Esophagus muscularis mucosa (tissue), 4 donors: ENCODE measurements around the gene DISC1. TPM values are rescaled to one million over a fixed set of nuclear protein-coding genes. Genes with fewer than 3 reads are reported as not detected.

ENCODE experiments used
- DNase-seq: peaks from one replicate; pipeline ENCODE4 v3.0.0-alpha.2; 2017; ENCODE audit errors: extremely low spot score
- H3K27ac ChIP-seq, 4 donors: fragments of 200-600 bp; sonication (generic); replicated peaks in 1 of 4; 1 replicate in 3 of 4; 2 replicates in 1 of 4; pipeline ENCODE4 v1.5.1; 2016 to 2019; ENCODE audit warnings: mild to moderate bottlenecking in 1 of 4
- H3K27me3 ChIP-seq, 4 donors: fragments of 200-600 bp; sonication (generic); one replicate each; pipeline versions ENCODE4 v1.5.1 to v1.6.0; 2016 to 2019
- H3K36me3 ChIP-seq, 4 donors: fragments of 200-600 bp; sonication (generic); one replicate each; pipeline ENCODE4 v1.5.1; 2016 to 2019
- H3K4me1 ChIP-seq, 4 donors: fragments of 200-600 bp; sonication (generic); one replicate each; pipeline ENCODE4 v1.5.1; 2016 to 2019
- H3K4me3 ChIP-seq, 4 donors: fragments of 200-600 bp; sonication (generic); 1 replicate in 2 of 4; 2 replicates in 2 of 4; pipeline ENCODE4 v1.5.1; 2016 to 2019; ENCODE audit warnings: mild to moderate bottlenecking in 4 of 4, moderate library complexity in 1 of 4
- H3K9me3 ChIP-seq, 4 donors: fragments of 200-600 bp; sonication (generic); 1 replicate in 3 of 4; 2 replicates in 1 of 4; pipeline ENCODE4 v1.5.1; 2016 to 2019
- CTCF ChIP-seq, 3 experiments: fragments of 200-600 bp in 2 of 3; fragments of 450-650 bp in 1 of 3; sonication (generic) in 2 of 3; IDR thresholded peaks; one replicate each; pipeline ENCODE4 v1.5.1; 2017 to 2019; ENCODE audit warnings: antibody characterized with exemption in 3 of 3, mild to moderate bottlenecking in 2 of 3, moderate library complexity in 1 of 3
- EP300 ChIP-seq: sonication (generic); formaldehyde crosslinking; IDR thresholded peaks from one replicate; pipeline ENCODE4 v1.6.1; 2017; ENCODE audit warnings: antibody characterized with exemption
- POLR2A ChIP-seq: fragments of 450-650 bp; IDR thresholded peaks from one replicate; pipeline ENCODE4 v1.6.1; 2017; ENCODE audit warnings: antibody characterized with exemption, moderate library complexity, mild to moderate bottlenecking, low read depth
- POLR2AphosphoS5 ChIP-seq, 2 donors: sonication (generic); formaldehyde crosslinking; IDR thresholded peaks; one replicate each; pipeline ENCODE4 v1.6.1; 2017; ENCODE audit warnings: antibody characterized with exemption in 2 of 2
- WGBS: methylation state at CpG from one replicate; pipeline ENCODE4 v1.1.5; 2018; 5-methylcytosine and 5-hydroxymethylcytosine counted together
- intact Hi-C: fragments of 100-400 bp; cut with DNase I; formaldehyde crosslinking; loops from one replicate; pipeline ENCODE4 v1.15.1; 2023
- total RNA-seq, 4 donors: library from RNA; depleted of rRNA; stranded (reverse); fragments of >200 nt; gene quantifications; one replicate each; pipeline versions ENCODE4 v1.1.0 to v1.2.1, GENCODE V29; 2016

Gene DISC1
- total RNA-seq, 4 donors from 2014 or later = 5.3 to 6.6 (median 6.2) TPM

- intact Hi-C loops = no loop called here
- TF ChIP-seq POLR2AphosphoS5 (IDR thresholded peaks at IDR 0.05) = no peak
- no peak for TF ChIP-seq EP300
- H3K27me3 ChIP-seq = no peaks in the 10 kb centered on the region
- H3K4me1 ChIP-seq = peaks cover 0 to 11% (median 9%) of the 10 kb centered on the region in 4 donors
- DNase-seq = no peak
- H3K36me3 ChIP-seq = no peaks in the 10 kb centered on the region
- no peak overlapping the region for H3K27ac ChIP-seq
- H3K9me3 ChIP-seq = no peaks in the 10 kb centered on the region
- WGBS = 96% methylated on average over 1 of the region's 1 CpG
- no peak overlapping the region for H3K4me3 ChIP-seq
Measured at GRCh38 chr1:231702331-231702730, 75.7 kb downstream of the DISC1 start.

- Histone ChIP-seq H3K4me1 (peaks cover 0 to 11% (median 9%) of the 10 kb centered on the region in 4 donors), H3K27ac (no peak overlapping the region), H3K36me3 (no peaks in the 10 kb centered on the region), H3K27me3 (no peaks in the 10 kb centered on the region), H3K9me3 (no peaks in the 10 kb centered on the region), H3K4me3 (no peak overlapping the region)
- TF ChIP-seq POLR2AphosphoS5 (IDR thresholded peaks at IDR 0.05) (no peak), POLR2A (no peak), EP300 (no peak)
- no peak for DNase-seq
- intact Hi-C loops = no loop called here
- 93% methylated on average over 1 of the region's 1 CpG for WGBS
Measured at GRCh38 chr1:231702804-231703203, 76.2 kb downstream of the DISC1 start.

- intact Hi-C loops = no loop called here
- no peak for TF ChIP-seq CTCF (IDR thresholded peaks at IDR 0.05)
- TF ChIP-seq POLR2A = no peak
- no peak for TF ChIP-seq EP300
- TF ChIP-seq POLR2AphosphoS5 (IDR thresholded peaks at IDR 0.05) = no peak
- 47% methylated on average over 6 of the region's 6 CpGs for WGBS
- no peak overlapping the region for H3K27ac ChIP-seq
- no peaks in the 10 kb centered on the region for H3K36me3 ChIP-seq
- H3K4me1 ChIP-seq = peaks cover 0 to 10% (median 7%) of the 10 kb centered on the region in 4 donors
- no peak for DNase-seq
- no peaks in the 10 kb centered on the region for H3K9me3 ChIP-seq
- H3K27me3 ChIP-seq = no peaks in the 10 kb centered on the region
- H3K4me3 ChIP-seq = no peak overlapping the region
Measured at GRCh38 chr1:231705806-231706760, 79.5 kb downstream of the DISC1 start.

GRCh38 chr1:231706934-231707333 is 80.3 kb downstream of the DISC1 start:
- no peak for DNase-seq
- TF ChIP-seq POLR2A (no peak), CTCF (IDR thresholded peaks at IDR 0.05) (no peak), POLR2AphosphoS5 (IDR thresholded peaks at IDR 0.05) (no peak), EP300 (no peak)
- Histone ChIP-seq H3K9me3 (no peaks in the 10 kb centered on the region), H3K27ac (no peak overlapping the region), H3K27me3 (no peaks in the 10 kb centered on the region), H3K4me3 (no peak overlapping the region), H3K4me1 (peaks cover 0 to 10% (median 7%) of the 10 kb centered on the region in 4 donors), H3K36me3 (no peaks in the 10 kb centered on the region)
- 80% methylated on average over 3 of the region's 3 CpGs for WGBS
- intact Hi-C loops = no loop called here

GRCh38 chr1:231707407-231707806 is 80.8 kb downstream of the DISC1 start:
- no peak overlapping the region for H3K4me3 ChIP-seq
- H3K36me3 ChIP-seq = no peaks in the 10 kb centered on the region
- no peaks in the 10 kb centered on the region for H3K27me3 ChIP-seq
- H3K9me3 ChIP-seq = no peaks in the 10 kb centered on the region
- intact Hi-C loops = no loop called here
- TF ChIP-seq POLR2A (no peak), CTCF (IDR thresholded peaks at IDR 0.05) (no peak), POLR2AphosphoS5 (IDR thresholded peaks at IDR 0.05) (no peak), EP300 (no peak)
- H3K4me1 ChIP-seq = peaks cover 0 to 10% (median 7%) of the 10 kb centered on the region in 4 donors
- H3K27ac ChIP-seq = no peak overlapping the region
- DNase-seq = no peak
